AML-193 (cell line): ENCODE results near the gene MKRN3.

Experiments
- DNase-seq, 2 experiments: peaks; one replicate each; lab custom pipeline; 2025; lab: John Stamatoyannopoulos, UW

Gene MKRN3

DNA sequence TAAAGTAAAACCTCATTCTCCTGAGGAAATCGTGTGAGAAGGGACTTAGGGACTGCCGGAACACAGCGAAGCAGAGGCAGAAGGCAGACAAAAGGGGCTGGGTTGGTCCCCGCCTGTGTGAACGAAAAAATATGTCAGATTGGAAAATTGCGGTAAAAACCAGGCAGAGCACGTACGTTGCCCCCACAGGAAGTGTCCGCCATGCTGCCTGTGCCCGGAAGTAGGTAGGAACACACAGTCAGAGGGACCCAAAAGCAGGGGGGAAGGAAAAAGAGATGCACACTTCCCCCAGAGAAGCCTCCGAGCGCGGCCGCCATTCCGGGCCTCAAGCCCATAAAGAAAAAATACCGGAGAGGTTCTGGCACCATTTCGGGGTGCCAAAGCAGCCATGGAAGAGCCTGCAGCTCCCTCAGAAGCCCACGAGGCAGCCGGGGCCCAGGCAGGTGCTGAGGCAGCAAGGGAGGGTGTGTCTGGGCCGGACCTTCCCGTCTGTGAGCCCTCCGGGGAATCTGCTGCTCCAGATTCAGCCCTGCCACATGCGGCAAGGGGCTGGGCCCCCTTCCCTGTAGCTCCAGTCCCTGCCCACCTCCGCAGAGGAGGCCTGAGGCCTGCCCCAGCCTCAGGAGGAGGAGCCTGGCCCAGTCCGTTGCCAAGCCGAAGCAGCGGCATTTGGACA is at the start of gene MKRN3:
Gene MKRN3, plus strand, starts transcription at position 280 of the 676 bp plus-strand sequence. Its CDS starts 109 bp downstream, at position 389.
- no peak for DNase-seq

GRCh38 chr15:23516866-23517265 is 48.6 kb upstream of the MKRN3 start:
- DNase-seq, result no peak

DNA sequence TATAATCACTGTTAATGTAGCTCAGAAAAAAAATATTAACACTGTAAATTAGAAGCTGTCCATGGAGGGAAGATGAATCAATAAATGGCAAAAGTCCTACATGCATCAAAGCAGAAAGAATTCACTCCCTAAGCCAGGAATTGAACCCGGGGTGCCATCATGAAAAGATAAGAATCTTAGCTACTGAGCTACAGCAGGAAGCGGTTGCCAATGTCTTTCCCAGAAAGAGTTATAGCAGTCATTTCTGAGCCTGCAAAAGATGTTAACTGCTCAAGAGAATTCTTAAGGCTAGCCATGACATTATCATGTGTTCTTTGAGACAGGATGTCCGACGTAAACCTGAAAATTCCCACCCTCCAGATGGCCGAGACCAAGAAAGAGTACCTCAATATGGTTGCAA is 47.4 kb upstream of the MKRN3 start:
- no peak for DNase-seq

GRCh38 chr15:23524816-23525215 is 40.7 kb upstream of the MKRN3 start:
- DNase-seq, result no peak

GRCh38 chr15:23529891-23530290 is 35.6 kb upstream of the MKRN3 start:
- DNase-seq, result no peak

GRCh38 chr15:23532024-23532423 is 33.5 kb upstream of the MKRN3 start:
- no peak for DNase-seq

DNA sequence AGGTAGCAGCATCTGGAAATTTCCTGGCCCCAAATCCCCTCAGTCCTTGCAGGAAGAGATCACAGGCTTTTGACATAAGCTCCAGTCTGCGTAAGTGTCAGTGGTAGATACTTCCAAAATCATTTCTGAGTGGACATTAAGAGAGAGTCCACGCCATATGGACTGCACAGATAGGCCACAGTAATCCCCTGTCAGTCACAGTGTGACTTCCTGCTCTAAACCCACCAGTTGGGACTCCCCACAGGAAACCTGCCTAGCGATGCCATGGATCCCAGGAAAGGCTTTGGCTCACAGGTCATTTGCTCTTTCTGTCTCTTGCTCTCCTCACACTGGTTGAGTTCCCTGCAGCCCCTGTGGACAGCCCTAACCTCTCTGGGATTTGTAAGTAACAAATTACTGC is 28.8 kb upstream of the MKRN3 start:
- DNase-seq, result no peak

- DNase-seq, result no peak
Measured at GRCh38 chr15:23538648-23539047, 26.8 kb upstream of the MKRN3 start.

DNA sequence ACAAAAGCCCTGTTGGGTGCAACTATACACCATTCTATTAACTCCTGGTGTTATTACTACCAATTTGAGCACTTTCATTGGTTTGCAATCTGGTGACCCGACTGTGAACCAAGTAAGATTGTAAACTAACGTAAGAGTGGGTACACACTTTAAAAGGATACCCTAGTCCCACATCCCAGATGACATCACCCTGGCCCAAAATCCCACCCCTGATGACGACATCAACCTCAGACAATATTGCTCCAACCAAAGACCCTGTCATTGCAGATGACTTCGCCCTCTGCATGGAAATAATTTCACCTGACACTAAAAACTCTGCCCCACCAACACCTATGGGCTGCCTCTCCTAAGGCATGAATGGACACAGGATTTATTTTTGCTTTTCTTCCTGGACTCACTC is 25.6 kb upstream of the MKRN3 start:
- DNase-seq, result no peak

GRCh38 chr15:23546158-23546557 is 19.3 kb upstream of the MKRN3 start:
- no peak for DNase-seq

DNA sequence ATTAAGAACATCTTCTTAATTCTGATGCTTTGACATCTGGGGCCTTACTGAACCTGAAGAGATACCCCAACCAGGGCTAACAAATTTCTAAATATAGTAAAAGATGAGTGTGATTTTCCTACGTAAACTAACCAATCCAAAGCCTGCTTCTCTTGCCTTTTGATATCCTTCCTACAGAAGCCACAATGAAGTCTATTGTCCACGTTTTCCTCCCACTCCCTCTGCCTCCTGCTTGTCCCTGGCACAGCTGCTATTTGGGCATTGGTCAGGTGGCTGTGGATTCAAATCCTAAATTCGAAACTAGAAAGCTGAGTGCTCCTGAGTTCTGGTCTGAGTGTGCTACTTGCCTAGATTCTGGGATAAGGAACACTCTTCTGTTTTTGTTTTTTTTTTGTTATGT is 17.4 kb upstream of the MKRN3 start:
- DNase-seq, result no peak

DNA sequence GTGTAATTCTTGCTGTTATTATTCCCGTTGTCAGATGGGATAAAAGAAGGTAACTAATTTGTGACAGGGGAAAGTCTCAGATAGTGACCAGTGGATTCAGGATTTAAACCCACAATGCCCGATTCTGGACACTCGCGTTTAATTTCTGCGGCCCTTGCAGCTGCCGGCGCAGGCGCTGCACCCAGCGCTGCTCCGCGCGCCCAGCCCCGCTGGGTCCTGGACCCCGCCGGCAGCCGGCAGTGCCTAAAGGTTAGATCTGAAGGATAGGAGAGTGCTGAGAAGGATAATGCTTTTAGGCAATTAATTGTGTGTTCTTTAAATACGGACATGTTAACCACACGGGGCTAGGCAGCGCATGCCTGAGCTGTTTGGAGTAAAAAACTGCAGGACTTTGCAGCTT is 3.6 kb upstream of the MKRN3 start:
- no peak for DNase-seq

DNA sequence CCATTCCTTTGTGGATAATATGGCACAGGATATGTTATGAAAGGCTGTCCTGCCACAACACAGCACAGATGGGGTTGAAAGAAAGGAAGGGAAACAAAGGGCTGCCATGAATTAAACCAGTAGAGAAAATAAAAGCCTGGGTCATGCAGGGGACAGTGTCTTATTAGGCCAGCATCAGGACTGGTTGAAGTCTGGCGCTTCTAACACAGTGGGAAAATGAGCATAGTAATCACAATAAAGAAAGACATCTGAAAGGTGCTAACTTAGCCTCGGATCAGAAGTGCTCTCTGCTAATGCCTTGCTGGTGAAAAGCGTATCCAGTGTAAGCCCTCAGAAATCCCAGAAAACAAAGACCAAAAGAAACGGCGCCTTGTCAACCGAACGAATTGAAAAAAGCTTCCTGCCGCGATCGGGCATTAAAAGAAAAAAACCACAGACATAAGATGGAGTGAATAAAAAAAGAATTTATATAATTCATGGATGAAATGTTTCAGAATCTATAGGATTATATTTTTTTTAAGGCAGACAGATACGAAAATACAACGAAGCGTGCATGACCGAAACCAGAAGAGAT is 566 bp upstream of the MKRN3 start:
- no peak for DNase-seq

DNA sequence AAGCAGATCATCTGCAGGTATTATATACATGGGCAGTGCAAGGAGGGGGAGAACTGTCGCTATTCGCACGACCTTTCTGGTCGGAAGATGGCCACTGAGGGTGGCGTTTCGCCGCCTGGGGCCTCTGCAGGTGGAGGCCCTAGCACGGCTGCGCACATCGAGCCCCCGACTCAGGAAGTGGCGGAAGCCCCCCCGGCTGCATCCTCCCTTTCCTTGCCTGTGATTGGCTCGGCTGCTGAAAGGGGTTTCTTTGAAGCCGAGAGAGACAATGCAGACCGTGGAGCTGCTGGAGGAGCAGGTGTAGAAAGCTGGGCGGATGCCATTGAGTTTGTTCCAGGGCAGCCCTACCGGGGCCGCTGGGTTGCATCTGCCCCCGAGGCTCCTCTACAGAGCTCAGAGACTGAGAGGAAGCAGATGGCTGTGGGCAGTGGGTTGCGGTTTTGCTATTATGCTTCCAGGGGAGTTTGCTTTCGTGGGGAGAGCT is 639 bp downstream of the MKRN3 start:
- DNase-seq, result no peak

DNA sequence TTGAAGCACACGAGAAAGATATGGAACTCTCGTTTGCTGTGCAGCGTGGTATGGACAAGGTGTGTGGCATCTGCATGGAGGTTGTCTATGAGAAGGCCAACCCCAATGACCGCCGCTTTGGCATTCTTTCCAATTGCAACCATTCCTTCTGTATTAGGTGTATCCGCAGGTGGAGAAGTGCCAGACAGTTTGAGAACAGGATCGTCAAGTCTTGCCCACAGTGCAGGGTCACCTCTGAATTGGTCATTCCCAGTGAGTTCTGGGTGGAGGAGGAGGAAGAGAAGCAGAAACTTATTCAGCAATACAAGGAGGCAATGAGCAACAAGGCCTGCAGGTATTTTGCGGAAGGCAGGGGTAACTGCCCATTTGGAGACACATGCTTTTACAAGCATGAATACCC is 1.2 kb downstream of the MKRN3 start:
- DNase-seq, result no peak

DNA sequence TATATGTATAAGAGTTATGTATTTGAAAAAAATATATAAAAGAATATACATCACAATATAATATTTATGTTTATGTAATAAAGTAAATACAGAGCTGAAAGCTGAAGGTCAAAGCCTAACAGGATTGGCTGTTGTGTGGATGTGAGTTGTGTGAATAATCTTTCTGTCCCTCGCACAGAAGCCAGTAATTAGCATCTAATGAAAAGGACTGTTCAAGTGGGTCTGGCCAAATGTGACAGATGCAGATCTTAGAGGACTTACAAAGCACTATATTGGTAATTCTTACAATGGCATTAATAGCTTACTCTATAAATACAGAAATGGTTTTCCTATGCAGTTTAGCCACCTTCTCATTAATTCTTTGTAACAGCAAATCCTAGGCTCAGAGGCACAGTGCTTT is 2.4 kb downstream of the MKRN3 start:
- DNase-seq, result no peak

- no peak for DNase-seq
Measured at GRCh38 chr15:23569151-23569925, 3.9 kb downstream of the MKRN3 start.

- no peak for DNase-seq
Measured at GRCh38 chr15:23570486-23570885, 5.0 kb downstream of the MKRN3 start.

- no peak for DNase-seq
Measured at GRCh38 chr15:23572844-23573243, 7.4 kb downstream of the MKRN3 start.

DNA sequence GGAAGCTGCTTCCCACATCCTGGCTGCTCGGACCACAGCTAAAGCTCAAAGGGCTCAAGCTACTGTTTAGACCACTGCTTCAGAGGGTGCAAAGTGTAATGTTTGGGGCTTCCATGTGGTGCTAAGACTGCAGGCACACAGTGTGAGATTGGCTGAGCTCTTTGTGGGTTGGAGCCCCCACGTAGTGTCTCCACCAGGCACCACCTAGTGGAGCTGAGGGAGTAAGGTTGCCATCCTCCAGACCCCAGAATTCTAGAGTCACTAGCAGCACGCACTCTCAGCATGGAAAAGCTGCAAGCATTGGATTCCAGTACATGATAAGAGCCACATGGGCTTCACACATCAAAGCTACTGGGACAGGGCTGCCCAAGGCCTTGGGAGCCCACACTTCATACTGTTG is 9.3 kb downstream of the MKRN3 start:
- DNase-seq, result no peak

DNA sequence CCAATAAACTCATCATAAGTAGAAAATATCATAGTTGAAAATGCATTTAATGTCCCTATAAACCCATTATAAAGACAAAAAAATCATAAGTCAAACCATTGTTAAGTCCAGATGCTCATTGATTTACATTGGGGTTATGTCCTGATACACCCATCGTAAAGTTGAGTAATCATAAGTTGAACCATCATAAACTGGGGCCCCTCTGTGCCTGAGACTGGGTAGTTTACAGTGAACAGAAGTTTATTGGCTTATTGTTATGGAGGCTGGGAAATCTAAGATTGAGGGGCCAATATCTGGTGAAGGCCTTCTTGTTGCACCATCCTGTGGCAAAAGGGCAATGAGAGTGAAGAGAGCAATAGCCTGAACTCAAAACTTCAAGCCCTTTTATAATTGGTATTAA is 10.6 kb downstream of the MKRN3 start:
- DNase-seq, result no peak

DNA sequence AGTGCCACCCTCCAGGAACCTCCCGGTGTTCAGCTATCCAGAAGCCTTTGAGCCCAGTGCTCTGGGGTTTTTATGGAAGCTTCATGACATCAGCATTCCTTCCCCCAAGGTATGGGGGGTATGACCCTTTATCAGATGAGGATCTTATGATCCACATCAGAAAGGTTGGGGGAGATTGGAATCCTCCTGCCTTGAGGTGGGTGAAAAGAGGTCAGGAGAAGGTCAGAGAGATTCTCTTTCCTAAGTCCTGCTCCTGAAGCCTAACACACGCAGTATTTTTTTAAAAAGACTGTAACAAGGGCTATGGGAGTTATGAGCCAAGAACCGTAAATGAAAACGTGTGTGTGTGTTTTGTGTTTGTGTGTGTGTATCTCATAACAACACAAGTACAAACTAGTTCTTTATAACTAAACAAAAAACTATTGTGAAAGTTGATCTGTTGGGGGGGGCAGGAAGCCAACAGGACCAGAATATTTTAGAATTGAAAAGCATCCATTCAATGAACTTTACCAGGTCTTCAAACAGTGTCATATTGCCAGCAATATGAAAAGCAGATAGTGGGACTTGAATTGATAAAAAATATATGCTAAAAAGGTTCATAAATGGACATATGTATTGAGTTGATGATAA is 13.2 kb downstream of the MKRN3 start:
- DNase-seq, result no peak

GRCh38 chr15:23588268-23588667 is 22.8 kb downstream of the MKRN3 start:
- DNase-seq, result no peak
